DMS153 treated with DMSO at 0.1 percent for 48 hours (cell line): ENCODE data around the gene MRAP.

Experiments used
- DNase-seq: peaks from one replicate; lab custom pipeline; 2025; ENCODE audit not compliant: unreplicated experiment; lab: John Stamatoyannopoulos, UW

MRAP gene

GRCh38 chr21:32321480-32321879 lies 22.8 kb downstream of the MRAP start:
- DNase-seq = no peak

- DNase-seq = no peak
Observed at GRCh38 chr21:32322103-32322502, 23.4 kb downstream of the MRAP start.

- no peak for DNase-seq
Observed at GRCh38 chr21:32322676-32323075, 24.0 kb downstream of the MRAP start.

GRCh38 chr21:32325706-32326105 lies 27.1 kb downstream of the MRAP start:
- DNase-seq = no peak

GRCh38 chr21:32328595-32328994 lies 29.9 kb downstream of the MRAP start:
- no peak for DNase-seq

- no peak for DNase-seq
Observed at GRCh38 chr21:32329331-32329730, 30.7 kb downstream of the MRAP start.

GRCh38 chr21:32329776-32330175 lies 31.1 kb downstream of the MRAP start:
- DNase-seq = no peak

GRCh38 chr21:32330784-32331311 lies 32.2 kb downstream of the MRAP start:
- DNase-seq = no peak

- DNase-seq = no peak
Observed at GRCh38 chr21:32331444-32332305, 33.0 kb downstream of the MRAP start.

GRCh38 chr21:32332463-32332951 lies 33.9 kb downstream of the MRAP start:
- DNase-seq = no peak

GRCh38 chr21:32333953-32334673 lies 35.5 kb downstream of the MRAP start:
- no peak for DNase-seq

- DNase-seq = no peak
Observed at GRCh38 chr21:32334980-32335531, 36.4 kb downstream of the MRAP start.

GRCh38 chr21:32335601-32336575 lies 37.2 kb downstream of the MRAP start:
- DNase-seq = no peak

- DNase-seq = no peak
Observed at GRCh38 chr21:32336711-32337110, 38.1 kb downstream of the MRAP start.

- DNase-seq = no peak
Observed at GRCh38 chr21:32337206-32337605, 38.6 kb downstream of the MRAP start.

GRCh38 chr21:32338209-32338921 lies 39.7 kb downstream of the MRAP start:
- DNase-seq = no peak

- no peak for DNase-seq
Observed at GRCh38 chr21:32340863-32341848, 42.5 kb downstream of the MRAP start.

- DNase-seq = no peak
Observed at GRCh38 chr21:32346951-32347350, 48.3 kb downstream of the MRAP start.

GRCh38 chr21:32347351-32347750 lies 48.7 kb downstream of the MRAP start:
- no peak for DNase-seq
